NT2/D1 (cell line): ENCODE data around the gene ADAR.

Experiments
- DNase-seq: peaks from one replicate; pipeline ENCODE4 v3.0.0-alpha.2; 2011; ENCODE audit warnings: low read depth, low spot score
- H3K27me3 ChIP-seq: 2 replicates; pipeline ENCODE4 v1.6.0; 2011; ENCODE audit warnings: mild to moderate bottlenecking; ENCODE audit not compliant: insufficient read length, insufficient read depth
- H3K36me3 ChIP-seq: 2 replicates; pipeline ENCODE4 v1.6.1; 2011; ENCODE audit warnings: mild to moderate bottlenecking, low read length, mixed read lengths; ENCODE audit not compliant: insufficient read depth, insufficient read length
- H3K4me1 ChIP-seq: 2 replicates; pipeline ENCODE4 v1.5.1; 2011; ENCODE audit not compliant: insufficient read depth, insufficient read length
- H3K4me3 ChIP-seq: 2 replicates; pipeline ENCODE4 v1.5.1; 2011; ENCODE audit warnings: low read depth; ENCODE audit not compliant: insufficient read length
- H3K9ac ChIP-seq: 2 replicates; pipeline ENCODE4 v1.6.0; 2011; ENCODE audit warnings: low read depth; ENCODE audit not compliant: insufficient read length
- H3K9me3 ChIP-seq: 2 replicates; pipeline ENCODE4 v1.5.1; 2011; ENCODE audit warnings: mild to moderate bottlenecking, low read length; ENCODE audit not compliant: insufficient read depth
- SUZ12 ChIP-seq: IDR thresholded peaks from 2 replicates; pipeline ENCODE4 v1.6.1; 2011; ENCODE audit not compliant: insufficient read length, insufficient read depth; ENCODE audit errors: extremely low read depth
- YY1 ChIP-seq: IDR thresholded peaks from 2 replicates; pipeline ENCODE4 v1.6.1; 2011; ENCODE audit not compliant: insufficient read length, insufficient read depth
- ZNF274 ChIP-seq: IDR thresholded peaks from 2 replicates; pipeline ENCODE4 v1.6.1; 2011; ENCODE audit warnings: mild to moderate bottlenecking, low read depth, low read length

The ADAR gene

DNA sequence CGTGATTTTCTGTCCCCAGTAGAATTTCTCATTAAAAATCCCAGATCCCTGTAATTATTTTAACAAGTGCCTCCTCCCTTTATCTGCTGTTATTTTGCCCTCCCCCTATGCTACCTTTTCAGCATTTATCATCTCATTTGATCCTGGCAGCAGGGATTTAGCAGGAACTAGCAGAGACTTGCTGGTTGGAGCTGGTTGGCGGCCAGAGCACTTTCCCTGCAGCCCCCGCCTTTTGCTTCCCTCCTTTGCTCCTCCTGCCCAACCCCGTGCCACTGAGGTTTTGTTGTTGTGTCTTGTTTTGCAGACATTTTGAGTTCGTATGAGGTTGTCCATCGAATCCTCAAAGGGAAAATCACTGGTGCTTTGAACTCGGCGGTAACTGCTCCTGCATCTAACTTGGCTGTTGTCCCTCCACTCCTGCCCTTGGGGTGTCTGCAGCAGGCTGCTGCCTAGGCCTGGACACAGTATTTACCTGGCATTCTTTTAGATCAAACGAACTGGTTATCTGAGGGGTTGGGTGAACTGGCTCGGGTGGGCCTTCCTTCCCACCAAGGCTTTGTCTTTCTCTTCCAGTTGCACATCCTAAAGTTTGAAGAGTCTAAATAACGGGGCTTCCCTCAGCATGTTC is 60.8 kb downstream of the ADAR start:
- TF ChIP-seq SUZ12 (no peak), YY1 (no peak), ZNF274 (no peak)
- H3K4me3 ChIP-seq, result no peak overlapping the region
- H3K27me3 ChIP-seq, result no peaks in the 10 kb centered on the region
- no peak for DNase-seq
- H3K4me1 ChIP-seq, result peaks cover 2% of the 10 kb centered on the region
- H3K36me3 ChIP-seq, result peaks cover 43% of the 10 kb centered on the region
- peak overlapping the region; percentile 11 for H3K9ac ChIP-seq
- H3K9me3 ChIP-seq, result no peaks in the 10 kb centered on the region

GRCh38 chr1:154546264-154547063 is 61.5 kb downstream of the ADAR start:
- Histone ChIP-seq H3K27me3 (no peaks in the 10 kb centered on the region), H3K9ac (no peak overlapping the region), H3K36me3 (peaks cover 35% of the 10 kb centered on the region), H3K9me3 (no peaks in the 10 kb centered on the region), H3K4me1 (peaks cover 2% of the 10 kb centered on the region), H3K4me3 (no peak overlapping the region)
- peak; percentile 86 for DNase-seq
- TF ChIP-seq ZNF274, result no peak
- no peak for TF ChIP-seq SUZ12
- TF ChIP-seq YY1, result no peak

GRCh38 chr1:154541231-154541630 is 66.8 kb downstream of the ADAR start:
- no peak overlapping the region for H3K9ac ChIP-seq
- H3K4me1 ChIP-seq, result peaks cover 1% of the 10 kb centered on the region
- H3K27me3 ChIP-seq, result no peaks in the 10 kb centered on the region
- no peak for TF ChIP-seq ZNF274
- no peak for TF ChIP-seq YY1
- no peak for TF ChIP-seq SUZ12
- no peaks in the 10 kb centered on the region for H3K36me3 ChIP-seq
- no peaks in the 10 kb centered on the region for H3K9me3 ChIP-seq
- DNase-seq, result no peak
- no peak overlapping the region for H3K4me3 ChIP-seq

GRCh38 chr1:154539486-154540483 is 68.2 kb downstream of the ADAR start:
- Histone ChIP-seq H3K4me1 (peaks cover 1% of the 10 kb centered on the region), H3K9me3 (no peaks in the 10 kb centered on the region), H3K27me3 (no peaks in the 10 kb centered on the region), H3K36me3 (no peaks in the 10 kb centered on the region), H3K4me3 (no peak overlapping the region), H3K9ac (no peak overlapping the region)
- DNase-seq, result no peak
- TF ChIP-seq ZNF274 (no peak), YY1 (no peak), SUZ12 (no peak)

DNA sequence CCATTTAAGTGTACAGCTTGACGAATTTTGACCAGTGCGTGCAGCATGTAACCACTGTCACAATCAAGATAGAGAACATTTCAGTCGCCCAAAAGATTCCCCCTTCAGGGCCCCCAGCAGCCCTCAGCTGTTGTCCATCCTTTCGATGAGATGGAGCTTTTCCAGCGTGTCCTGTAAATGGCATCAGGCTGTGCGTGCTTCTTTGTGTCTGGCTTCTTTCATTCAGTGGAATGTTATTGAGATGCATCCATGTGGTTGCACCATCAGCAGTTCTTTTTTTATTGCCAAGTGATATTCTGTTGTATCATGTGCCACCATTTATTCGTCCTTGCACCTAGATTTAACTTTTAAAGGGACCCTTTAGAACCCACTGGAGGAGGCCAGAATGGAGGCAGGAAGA is 71.4 kb downstream of the ADAR start:
- TF ChIP-seq YY1 (no peak), SUZ12 (no peak)
- H3K9me3 ChIP-seq, result peaks cover 20% of the 10 kb centered on the region; the same call in 1 of the 2 replicates
- H3K36me3 ChIP-seq, result no peaks in the 10 kb centered on the region
- H3K9ac ChIP-seq, result no peak overlapping the region
- no peak overlapping the region for H3K4me3 ChIP-seq
- no peaks in the 10 kb centered on the region for H3K27me3 ChIP-seq
- DNase-seq, result no peak
- H3K4me1 ChIP-seq, result peaks cover 1% of the 10 kb centered on the region

GRCh38 chr1:154533952-154534844 is 73.8 kb downstream of the ADAR start:
- Histone ChIP-seq H3K27me3 (no peaks in the 10 kb centered on the region), H3K9me3 (peaks cover 23% of the 10 kb centered on the region; the same call in 1 of the 2 replicates), H3K4me3 (no peak overlapping the region), H3K9ac (no peak overlapping the region), H3K36me3 (no peaks in the 10 kb centered on the region), H3K4me1 (no peaks in the 10 kb centered on the region)
- peak; percentile 65 for DNase-seq
- TF ChIP-seq SUZ12, result no peak
- TF ChIP-seq YY1, result no peak
- no peak for TF ChIP-seq ZNF274
